ENCODE data around the gene PGBD5.

The PGBD5 gene

DNA sequence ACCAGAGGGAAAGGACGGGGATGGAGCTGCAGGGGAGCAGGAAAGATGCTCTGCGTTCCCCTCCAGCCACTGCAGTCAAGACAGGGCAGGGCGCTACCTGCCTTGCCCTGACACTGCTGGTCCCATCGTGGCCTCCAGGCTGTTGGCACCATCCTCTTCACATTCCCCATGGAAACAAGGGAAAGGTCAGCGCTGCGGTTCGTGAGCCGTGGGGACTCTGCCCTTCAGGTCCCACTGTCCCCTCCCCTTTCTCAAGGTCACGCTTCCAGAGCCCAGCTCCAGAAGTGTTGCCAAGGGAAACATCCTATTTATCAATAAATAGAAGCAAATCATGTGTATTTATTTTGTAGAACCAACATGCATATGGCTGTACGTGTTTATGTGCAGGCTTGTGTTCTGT, 56.0 kb downstream of the PGBD5 start:
- no peak overlapping the region for H3K27ac ChIP-seq (ENCODE audit: insufficient read depth in 1 of 2, low read depth in 1 of 2, low read length in 2 of 2, poor library complexity in 1 of 2, severe bottlenecking in 2 of 2)
- POLR2A ChIA-PET: no interaction called here
- no peaks in the 10 kb centered on the region for H3K36me3 ChIP-seq (ENCODE audit: control insufficient read depth in 4 of 4, insufficient read depth in 4 of 4, low read length in 3 of 4)
- no peak for DNase-seq
- H3K4me1 ChIP-seq (ENCODE audit: control extremely low read depth in 1 of 4, control insufficient read depth in 4 of 4, insufficient read depth in 4 of 4, low read length in 3 of 4): no peaks in the 10 kb centered on the region
- no peaks in the 10 kb centered on the region for H3K9me3 ChIP-seq (ENCODE audit: control extremely low read depth in 1 of 5, control insufficient read depth in 4 of 5, insufficient read depth in 2 of 5, low read depth in 1 of 5, low read length in 4 of 5)
- 95% methylated on average over 8 of the region's 10 CpGs for WGBS (ENCODE audit: insufficient coverage)
- H3K27me3 ChIP-seq (replicated peaks in 2 of 5; ENCODE audit: control insufficient read depth in 4 of 5, insufficient read depth in 5 of 5, low read length in 4 of 5): peaks cover 0 to 10% (median 4%) of the 10 kb centered on the region in 5 experiments
- H3K4me3 ChIP-seq (ENCODE audit: control insufficient read depth in 1 of 7, extremely low read depth in 1 of 7, insufficient read depth in 4 of 7, low read depth in 2 of 7, low read length in 6 of 7): no peak overlapping the region
- CTCF ChIA-PET: no interaction called here

GRCh38 chr1:230368871-230369270, 57.3 kb downstream of the PGBD5 start:
- no peaks in the 10 kb centered on the region for H3K4me1 ChIP-seq (ENCODE audit: control extremely low read depth in 1 of 4, control insufficient read depth in 4 of 4, insufficient read depth in 4 of 4, low read length in 3 of 4)
- no peak overlapping the region for H3K27ac ChIP-seq (ENCODE audit: insufficient read depth in 1 of 2, low read depth in 1 of 2, low read length in 2 of 2, poor library complexity in 1 of 2, severe bottlenecking in 2 of 2)
- DNase-seq: no peak
- ChIA-PET POLR2A (no interaction called here), CTCF (no interaction called here)
- WGBS (ENCODE audit: insufficient coverage): 75% methylated on average over 4 of the region's 4 CpGs
- no peaks in the 10 kb centered on the region for H3K36me3 ChIP-seq (ENCODE audit: control insufficient read depth in 4 of 4, insufficient read depth in 4 of 4, low read length in 3 of 4)
- no peaks in the 10 kb centered on the region for H3K9me3 ChIP-seq (ENCODE audit: control extremely low read depth in 1 of 5, control insufficient read depth in 4 of 5, insufficient read depth in 2 of 5, low read depth in 1 of 5, low read length in 4 of 5)
- no peak overlapping the region for H3K4me3 ChIP-seq (ENCODE audit: control insufficient read depth in 1 of 7, extremely low read depth in 1 of 7, insufficient read depth in 4 of 7, low read depth in 2 of 7, low read length in 6 of 7)
- peaks cover 0 to 10% (median 4%) of the 10 kb centered on the region in 5 experiments for H3K27me3 ChIP-seq (replicated peaks in 2 of 5; ENCODE audit: control insufficient read depth in 4 of 5, insufficient read depth in 5 of 5, low read length in 4 of 5)

DNA sequence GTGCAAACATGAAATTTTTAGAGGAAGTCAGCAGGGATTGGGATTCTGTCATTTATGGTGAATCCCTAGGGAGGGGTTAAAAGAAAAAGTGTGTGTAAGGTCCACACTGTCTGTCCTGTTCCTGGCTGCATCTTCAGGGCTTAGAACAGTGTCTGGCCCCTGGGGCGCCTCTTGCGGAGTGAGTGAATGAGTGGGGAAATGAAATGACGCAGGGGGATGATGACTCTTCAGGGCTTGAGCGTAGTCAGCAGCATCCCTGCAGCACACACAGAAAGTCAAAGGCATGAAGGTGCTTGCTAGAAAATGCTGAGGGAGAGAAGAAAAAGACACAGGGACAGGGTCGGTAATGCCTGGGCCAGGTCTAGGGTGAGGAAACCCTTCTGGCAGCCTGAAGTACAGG, 57.8 kb downstream of the PGBD5 start:
- WGBS (ENCODE audit: insufficient coverage): 75% methylated on average over 4 of the region's 5 CpGs
- CTCF ChIA-PET: no interaction called here
- Histone ChIP-seq H3K4me3 (ENCODE audit: control insufficient read depth in 1 of 7, extremely low read depth in 1 of 7, insufficient read depth in 4 of 7, low read depth in 2 of 7, low read length in 6 of 7) (no peak overlapping the region), H3K9me3 (ENCODE audit: control extremely low read depth in 1 of 5, control insufficient read depth in 4 of 5, insufficient read depth in 2 of 5, low read depth in 1 of 5, low read length in 4 of 5) (no peaks in the 10 kb centered on the region), H3K27ac (ENCODE audit: insufficient read depth in 1 of 2, low read depth in 1 of 2, low read length in 2 of 2, poor library complexity in 1 of 2, severe bottlenecking in 2 of 2) (no peak overlapping the region), H3K4me1 (ENCODE audit: control extremely low read depth in 1 of 4, control insufficient read depth in 4 of 4, insufficient read depth in 4 of 4, low read length in 3 of 4) (no peaks in the 10 kb centered on the region), H3K36me3 (ENCODE audit: control insufficient read depth in 4 of 4, insufficient read depth in 4 of 4, low read length in 3 of 4) (no peaks in the 10 kb centered on the region), H3K27me3 (replicated peaks in 2 of 5; ENCODE audit: control insufficient read depth in 4 of 5, insufficient read depth in 5 of 5, low read length in 4 of 5) (peaks cover 0 to 10% (median 4%) of the 10 kb centered on the region in 5 experiments)
- POLR2A ChIA-PET: interaction anchor here (0.8 kb wide), 1 partner anchor 13 kb away, joined by 3 read pairs; no protein-coding TSS in a partner anchor
- no peak for DNase-seq

GRCh38 chr1:230366504-230366915, 59.6 kb downstream of the PGBD5 start:
- 88% methylated on average over 7 of the region's 7 CpGs for WGBS (ENCODE audit: insufficient coverage)
- H3K4me1 ChIP-seq (ENCODE audit: control extremely low read depth in 1 of 4, control insufficient read depth in 4 of 4, insufficient read depth in 4 of 4, low read length in 3 of 4): no peaks in the 10 kb centered on the region
- no peaks in the 10 kb centered on the region for H3K9me3 ChIP-seq (ENCODE audit: control extremely low read depth in 1 of 5, control insufficient read depth in 4 of 5, insufficient read depth in 2 of 5, low read depth in 1 of 5, low read length in 4 of 5)
- no peak overlapping the region for H3K4me3 ChIP-seq (ENCODE audit: control insufficient read depth in 1 of 7, extremely low read depth in 1 of 7, insufficient read depth in 4 of 7, low read depth in 2 of 7, low read length in 6 of 7)
- peaks cover 0 to 5% (median 4%) of the 10 kb centered on the region in 5 experiments for H3K27me3 ChIP-seq (replicated peaks in 2 of 5; ENCODE audit: control insufficient read depth in 4 of 5, insufficient read depth in 5 of 5, low read length in 4 of 5)
- DNase-seq: no peak
- CTCF ChIA-PET: no interaction called here
- POLR2A ChIA-PET: no interaction called here
- no peaks in the 10 kb centered on the region for H3K36me3 ChIP-seq (ENCODE audit: control insufficient read depth in 4 of 4, insufficient read depth in 4 of 4, low read length in 3 of 4)
- H3K27ac ChIP-seq (ENCODE audit: insufficient read depth in 1 of 2, low read depth in 1 of 2, low read length in 2 of 2, poor library complexity in 1 of 2, severe bottlenecking in 2 of 2): no peak overlapping the region

DNA sequence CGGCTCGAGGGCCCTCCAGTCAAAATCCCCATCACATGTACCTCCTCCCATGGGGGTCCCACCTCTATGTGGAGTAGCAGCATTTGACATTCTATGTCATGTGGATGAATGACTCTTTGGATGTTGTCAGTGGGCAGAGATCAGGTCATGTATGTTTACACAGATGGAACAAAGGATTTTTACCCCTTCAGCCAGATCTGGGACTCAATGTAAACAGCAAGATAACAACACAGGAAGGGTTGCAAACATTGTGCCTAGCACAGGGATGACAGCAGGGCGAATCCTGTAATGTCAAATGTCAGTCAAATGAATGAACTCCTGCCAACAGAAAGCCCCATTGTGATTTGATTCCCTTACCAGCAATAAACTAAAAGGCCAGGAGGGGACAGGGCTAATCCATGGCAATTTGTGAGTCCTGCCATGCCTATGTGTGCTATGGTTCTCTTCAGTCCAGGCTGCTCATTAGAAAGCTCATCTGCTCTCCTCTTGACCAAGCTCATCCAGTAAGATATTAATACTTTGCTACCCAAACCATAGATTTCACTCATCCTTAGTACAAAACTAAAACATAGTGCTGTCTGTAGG, 60.3 kb downstream of the PGBD5 start:
- no peaks in the 10 kb centered on the region for H3K4me1 ChIP-seq (ENCODE audit: control extremely low read depth in 1 of 4, control insufficient read depth in 4 of 4, insufficient read depth in 4 of 4, low read length in 3 of 4)
- CTCF ChIA-PET: no interaction called here
- WGBS (ENCODE audit: insufficient coverage): 92% methylated on average over 3 of the region's 3 CpGs
- H3K27ac ChIP-seq (ENCODE audit: insufficient read depth in 1 of 2, low read depth in 1 of 2, low read length in 2 of 2, poor library complexity in 1 of 2, severe bottlenecking in 2 of 2): no peak overlapping the region
- POLR2A ChIA-PET: no interaction called here
- H3K9me3 ChIP-seq (ENCODE audit: control extremely low read depth in 1 of 5, control insufficient read depth in 4 of 5, insufficient read depth in 2 of 5, low read depth in 1 of 5, low read length in 4 of 5): no peaks in the 10 kb centered on the region
- DNase-seq: peak in 1 of 3 donors; percentile 1
- H3K36me3 ChIP-seq (ENCODE audit: control insufficient read depth in 4 of 4, insufficient read depth in 4 of 4, low read length in 3 of 4): no peaks in the 10 kb centered on the region
- no peak overlapping the region for H3K4me3 ChIP-seq (ENCODE audit: control insufficient read depth in 1 of 7, extremely low read depth in 1 of 7, insufficient read depth in 4 of 7, low read depth in 2 of 7, low read length in 6 of 7)
- peaks cover 0 to 5% (median 4%) of the 10 kb centered on the region in 5 experiments for H3K27me3 ChIP-seq (replicated peaks in 2 of 5; ENCODE audit: control insufficient read depth in 4 of 5, insufficient read depth in 5 of 5, low read length in 4 of 5)

DNA sequence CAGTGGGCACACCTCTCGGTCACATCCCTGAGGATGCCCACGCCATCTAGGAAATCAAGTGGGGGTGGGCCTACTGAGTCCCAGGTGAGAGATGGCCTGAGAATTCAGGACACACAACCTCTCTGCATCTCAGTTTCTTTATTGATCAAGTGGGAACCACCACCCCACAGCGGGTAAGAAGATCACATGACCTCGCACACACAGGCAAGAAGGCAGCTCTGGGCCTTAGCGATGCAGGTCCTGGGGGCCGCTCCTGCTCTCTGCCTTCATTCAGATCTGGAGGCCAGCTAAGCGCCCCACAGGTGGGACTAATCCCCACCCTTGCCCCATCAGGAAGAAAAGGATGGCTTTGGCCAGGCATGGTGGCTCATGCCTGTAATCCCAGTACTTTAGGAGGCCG, 63.2 kb downstream of the PGBD5 start:
- H3K27me3 ChIP-seq (replicated peaks in 2 of 5; ENCODE audit: control insufficient read depth in 4 of 5, insufficient read depth in 5 of 5, low read length in 4 of 5): peaks cover 0 to 5% (median 1%) of the 10 kb centered on the region in 5 experiments
- POLR2A ChIA-PET: no interaction called here
- H3K4me1 ChIP-seq (ENCODE audit: control extremely low read depth in 1 of 4, control insufficient read depth in 4 of 4, insufficient read depth in 4 of 4, low read length in 3 of 4): no peaks in the 10 kb centered on the region
- H3K4me3 ChIP-seq (ENCODE audit: control insufficient read depth in 1 of 7, extremely low read depth in 1 of 7, insufficient read depth in 4 of 7, low read depth in 2 of 7, low read length in 6 of 7): no peak overlapping the region
- no peaks in the 10 kb centered on the region for H3K9me3 ChIP-seq (ENCODE audit: control extremely low read depth in 1 of 5, control insufficient read depth in 4 of 5, insufficient read depth in 2 of 5, low read depth in 1 of 5, low read length in 4 of 5)
- 93% methylated on average over 6 of the region's 8 CpGs for WGBS (ENCODE audit: insufficient coverage)
- H3K36me3 ChIP-seq (ENCODE audit: control insufficient read depth in 4 of 4, insufficient read depth in 4 of 4, low read length in 3 of 4): no peaks in the 10 kb centered on the region
- no peak overlapping the region for H3K27ac ChIP-seq (ENCODE audit: insufficient read depth in 1 of 2, low read depth in 1 of 2, low read length in 2 of 2, poor library complexity in 1 of 2, severe bottlenecking in 2 of 2)
- CTCF ChIA-PET: no interaction called here
- DNase-seq: no peak

DNA sequence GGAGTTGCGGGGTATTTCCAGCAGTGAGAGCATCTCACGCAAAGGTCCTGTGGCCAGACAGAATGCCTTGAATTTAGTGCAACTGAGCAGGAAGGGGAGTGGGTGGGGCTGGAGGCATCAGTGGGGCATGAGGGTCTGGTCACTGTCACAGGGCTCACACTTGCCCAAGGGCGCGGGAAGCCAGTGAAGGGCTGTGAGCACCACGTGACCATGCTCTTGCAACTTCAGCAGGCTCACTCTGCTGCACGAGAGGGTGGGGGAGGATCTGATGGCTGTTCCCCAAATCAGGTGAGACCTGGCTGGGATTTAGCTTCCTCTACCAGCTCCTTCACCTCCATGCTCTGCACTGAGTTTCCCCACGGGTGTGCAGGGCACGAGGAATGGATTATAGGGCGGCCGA, 64.2 kb downstream of the PGBD5 start:
- CTCF ChIA-PET: no interaction called here

More for the DNA sequence above, 64.2 kb downstream of the PGBD5 start:
- POLR2A ChIA-PET: no interaction called here
- no peaks in the 10 kb centered on the region for H3K9me3 ChIP-seq (ENCODE audit: control extremely low read depth in 1 of 5, control insufficient read depth in 4 of 5, insufficient read depth in 2 of 5, low read depth in 1 of 5, low read length in 4 of 5)
- DNase-seq: no peak
- H3K27me3 ChIP-seq (replicated peaks in 2 of 5; ENCODE audit: control insufficient read depth in 4 of 5, insufficient read depth in 5 of 5, low read length in 4 of 5): peaks cover 0 to 6% (median 1%) of the 10 kb centered on the region in 5 experiments
- H3K4me3 ChIP-seq (ENCODE audit: control insufficient read depth in 1 of 7, extremely low read depth in 1 of 7, insufficient read depth in 4 of 7, low read depth in 2 of 7, low read length in 6 of 7): no peak overlapping the region
- H3K36me3 ChIP-seq (ENCODE audit: control insufficient read depth in 4 of 4, insufficient read depth in 4 of 4, low read length in 3 of 4): no peaks in the 10 kb centered on the region
- WGBS (ENCODE audit: insufficient coverage): 96% methylated on average over 10 of the region's 10 CpGs
- no peak overlapping the region for H3K27ac ChIP-seq (ENCODE audit: insufficient read depth in 1 of 2, low read depth in 1 of 2, low read length in 2 of 2, poor library complexity in 1 of 2, severe bottlenecking in 2 of 2)
- H3K4me1 ChIP-seq (ENCODE audit: control extremely low read depth in 1 of 4, control insufficient read depth in 4 of 4, insufficient read depth in 4 of 4, low read length in 3 of 4): no peaks in the 10 kb centered on the region
